ENCODE data around the gene MIA2.

Gene MIA2

GRCh38 chr14:39423793-39424192, 190.1 kb downstream of the MIA2 start:
- Histone ChIP-seq H3K4me1 (ENCODE audit: control insufficient read depth, insufficient read depth, low read length) (no peaks in the 10 kb centered on the region), H3K36me3 (ENCODE audit: control insufficient read depth, insufficient read depth, low read length) (no peaks in the 10 kb centered on the region), H3K9me3 (ENCODE audit: control insufficient read depth, low read length) (no peaks in the 10 kb centered on the region), H3K4me3 (ENCODE audit: low read length) (no peak overlapping the region), H3K9ac (ENCODE audit: low read length) (no peak overlapping the region), H3K27me3 (ENCODE audit: control insufficient read depth, insufficient read depth, low read length) (no peaks in the 10 kb centered on the region)

GRCh38 chr14:39425947-39426346, 192.2 kb downstream of the MIA2 start:
- H3K4me1 ChIP-seq (ENCODE audit: control insufficient read depth, insufficient read depth, low read length), result peaks cover 3% of the 10 kb centered on the region
- no peaks in the 10 kb centered on the region for H3K9me3 ChIP-seq (ENCODE audit: control insufficient read depth, low read length)
- no peak overlapping the region for H3K9ac ChIP-seq (ENCODE audit: low read length)
- no peaks in the 10 kb centered on the region for H3K36me3 ChIP-seq (ENCODE audit: control insufficient read depth, insufficient read depth, low read length)
- no peaks in the 10 kb centered on the region for H3K27me3 ChIP-seq (ENCODE audit: control insufficient read depth, insufficient read depth, low read length)
- no peak overlapping the region for H3K4me3 ChIP-seq (ENCODE audit: low read length)

- no peaks in the 10 kb centered on the region for H3K36me3 ChIP-seq (ENCODE audit: control insufficient read depth, insufficient read depth, low read length)
- H3K9ac ChIP-seq (ENCODE audit: low read length), result no peak overlapping the region
- H3K9me3 ChIP-seq (ENCODE audit: control insufficient read depth, low read length), result no peaks in the 10 kb centered on the region
- H3K4me3 ChIP-seq (ENCODE audit: low read length), result no peak overlapping the region
- peaks cover 3% of the 10 kb centered on the region for H3K4me1 ChIP-seq (ENCODE audit: control insufficient read depth, insufficient read depth, low read length)
- H3K27me3 ChIP-seq (ENCODE audit: control insufficient read depth, insufficient read depth, low read length), result no peaks in the 10 kb centered on the region
These were observed 192.9 kb downstream of the MIA2 start for GRCh38 chr14:39426605-39427004.

DNA sequence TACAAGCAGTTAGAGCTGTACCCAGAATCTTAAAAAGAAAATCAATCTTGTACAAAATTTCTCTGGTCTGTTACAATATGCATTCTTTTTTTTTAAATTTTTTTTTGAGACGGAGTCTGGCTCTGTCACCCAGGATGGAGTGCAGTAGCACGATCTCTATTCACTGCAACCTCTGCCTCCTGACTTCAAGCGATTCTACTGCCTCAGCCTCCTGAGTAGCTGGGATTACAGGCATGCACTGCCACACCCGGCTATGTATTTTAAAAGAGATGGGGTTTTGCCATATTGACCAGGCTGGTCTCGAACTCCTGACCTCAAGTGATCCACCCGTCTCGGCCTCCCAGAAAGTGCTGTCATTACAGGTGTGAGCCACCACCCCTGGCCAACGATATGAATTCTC, 194.4 kb downstream of the MIA2 start:
- no peaks in the 10 kb centered on the region for H3K27me3 ChIP-seq (ENCODE audit: control insufficient read depth, insufficient read depth, low read length)
- H3K4me3 ChIP-seq (ENCODE audit: low read length), result no peak overlapping the region
- H3K9me3 ChIP-seq (ENCODE audit: control insufficient read depth, low read length), result no peaks in the 10 kb centered on the region
- no peak overlapping the region for H3K9ac ChIP-seq (ENCODE audit: low read length)
- H3K4me1 ChIP-seq (ENCODE audit: control insufficient read depth, insufficient read depth, low read length), result peaks cover 3% of the 10 kb centered on the region
- no peaks in the 10 kb centered on the region for H3K36me3 ChIP-seq (ENCODE audit: control insufficient read depth, insufficient read depth, low read length)

DNA sequence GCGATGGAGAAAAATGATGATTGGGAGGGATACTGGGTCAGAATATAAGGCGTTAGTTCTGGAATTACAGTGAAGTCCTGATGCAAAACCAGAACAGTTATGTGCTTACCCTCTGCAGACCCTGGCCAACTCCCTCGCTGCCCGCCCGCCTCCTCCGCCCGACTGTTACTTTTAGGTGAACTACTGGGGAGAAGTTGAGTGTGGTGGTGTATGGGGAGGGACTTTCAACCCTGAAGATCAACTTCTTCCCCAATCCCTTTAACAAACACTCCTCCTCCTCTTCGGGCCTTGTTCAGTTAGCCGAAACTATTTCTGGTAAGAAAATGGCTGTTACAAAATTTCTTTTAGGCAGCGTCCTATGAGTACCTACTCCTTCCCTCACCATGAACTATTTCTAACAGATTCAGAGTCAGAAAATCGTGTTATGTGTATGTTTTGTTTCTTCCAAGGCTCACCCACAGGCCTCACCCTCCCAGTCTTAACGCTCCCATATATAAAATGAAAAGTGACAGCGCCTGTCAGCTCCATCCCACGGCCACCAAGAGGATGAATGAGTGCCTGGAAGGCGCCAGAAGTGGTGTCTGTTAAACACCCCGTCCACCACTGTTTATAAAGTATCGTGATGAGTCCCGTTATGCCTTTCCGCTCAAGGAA, 197.2 kb downstream of the MIA2 start:
- H3K27me3 ChIP-seq (ENCODE audit: control insufficient read depth, insufficient read depth, low read length), result no peaks in the 10 kb centered on the region
- peak overlapping the region; percentile 79 for H3K9ac ChIP-seq (ENCODE audit: low read length)
- H3K36me3 ChIP-seq (ENCODE audit: control insufficient read depth, insufficient read depth, low read length), result no peaks in the 10 kb centered on the region
- no peaks in the 10 kb centered on the region for H3K9me3 ChIP-seq (ENCODE audit: control insufficient read depth, low read length)
- peak overlapping the region; percentile 60 for H3K4me3 ChIP-seq (ENCODE audit: low read length)
- peaks cover 8% of the 10 kb centered on the region for H3K4me1 ChIP-seq (ENCODE audit: control insufficient read depth, insufficient read depth, low read length)

- Histone ChIP-seq H3K36me3 (ENCODE audit: control insufficient read depth, insufficient read depth, low read length) (no peaks in the 10 kb centered on the region), H3K4me1 (ENCODE audit: control insufficient read depth, insufficient read depth, low read length) (peaks cover 8% of the 10 kb centered on the region), H3K27me3 (ENCODE audit: control insufficient read depth, insufficient read depth, low read length) (no peaks in the 10 kb centered on the region), H3K4me3 (ENCODE audit: low read length) (peak overlapping the region; percentile 64), H3K9me3 (ENCODE audit: control insufficient read depth, low read length) (no peaks in the 10 kb centered on the region), H3K9ac (ENCODE audit: low read length) (peak overlapping the region; percentile 92)
These were observed 197.9 kb downstream of the MIA2 start for GRCh38 chr14:39431416-39432178.

GRCh38 chr14:39432179-39432618, 198.5 kb downstream of the MIA2 start, which contains the start of gene FBXO33:
Gene FBXO33 (minus strand): TSS chr14:39432433. CDS start chr14:39432162, 271 bp downstream.
- Histone ChIP-seq H3K36me3 (ENCODE audit: control insufficient read depth, insufficient read depth, low read length) (no peaks in the 10 kb centered on the region), H3K27me3 (ENCODE audit: control insufficient read depth, insufficient read depth, low read length) (no peaks in the 10 kb centered on the region), H3K9me3 (ENCODE audit: control insufficient read depth, low read length) (no peaks in the 10 kb centered on the region), H3K4me3 (ENCODE audit: low read length) (peak within 1 kb of the TSS; percentile 64), H3K9ac (ENCODE audit: low read length) (peak within 1 kb of the TSS; percentile 92), H3K4me1 (ENCODE audit: control insufficient read depth, insufficient read depth, low read length) (peaks cover 8% of the 10 kb centered on the region)

GRCh38 chr14:39432619-39433451, 199.1 kb downstream of the MIA2 start:
- Histone ChIP-seq H3K9ac (ENCODE audit: low read length) (peak overlapping the region; percentile 47), H3K36me3 (ENCODE audit: control insufficient read depth, insufficient read depth, low read length) (no peaks in the 10 kb centered on the region), H3K4me1 (ENCODE audit: control insufficient read depth, insufficient read depth, low read length) (peaks cover 8% of the 10 kb centered on the region), H3K9me3 (ENCODE audit: control insufficient read depth, low read length) (no peaks in the 10 kb centered on the region), H3K27me3 (ENCODE audit: control insufficient read depth, insufficient read depth, low read length) (no peaks in the 10 kb centered on the region), H3K4me3 (ENCODE audit: low read length) (peak overlapping the region; percentile 52)

DNA sequence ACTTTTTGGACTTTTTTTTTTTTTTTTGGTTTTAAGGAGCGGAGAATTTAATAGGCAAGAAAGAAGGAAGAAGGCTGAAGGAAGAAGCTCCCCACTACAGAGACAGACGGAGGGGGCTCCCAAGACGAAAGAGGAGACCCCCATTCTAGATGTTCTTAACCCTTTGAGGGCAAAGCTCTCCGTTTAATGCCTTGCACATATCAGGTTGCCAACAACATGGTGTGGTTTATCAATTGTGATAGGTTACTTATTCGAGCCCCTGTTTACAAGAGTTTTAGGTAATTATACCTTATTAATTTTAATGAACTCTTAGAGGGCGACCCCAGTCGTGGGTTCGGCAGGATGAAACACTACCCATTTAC, 199.7 kb downstream of the MIA2 start:
- Histone ChIP-seq H3K4me3 (ENCODE audit: low read length) (peak overlapping the region; percentile 52), H3K27me3 (ENCODE audit: control insufficient read depth, insufficient read depth, low read length) (no peaks in the 10 kb centered on the region), H3K9ac (ENCODE audit: low read length) (peak overlapping the region; percentile 47), H3K4me1 (ENCODE audit: control insufficient read depth, insufficient read depth, low read length) (peaks cover 8% of the 10 kb centered on the region), H3K36me3 (ENCODE audit: control insufficient read depth, insufficient read depth, low read length) (no peaks in the 10 kb centered on the region), H3K9me3 (ENCODE audit: control insufficient read depth, low read length) (no peaks in the 10 kb centered on the region)

GRCh38 chr14:39434401-39434800, 200.7 kb downstream of the MIA2 start:
- H3K4me1 ChIP-seq (ENCODE audit: control insufficient read depth, insufficient read depth, low read length), result peaks cover 8% of the 10 kb centered on the region
- no peaks in the 10 kb centered on the region for H3K36me3 ChIP-seq (ENCODE audit: control insufficient read depth, insufficient read depth, low read length)
- no peak overlapping the region for H3K4me3 ChIP-seq (ENCODE audit: low read length)
- no peaks in the 10 kb centered on the region for H3K27me3 ChIP-seq (ENCODE audit: control insufficient read depth, insufficient read depth, low read length)
- no peak overlapping the region for H3K9ac ChIP-seq (ENCODE audit: low read length)
- no peaks in the 10 kb centered on the region for H3K9me3 ChIP-seq (ENCODE audit: control insufficient read depth, low read length)

- H3K27me3 ChIP-seq (ENCODE audit: control insufficient read depth, insufficient read depth, low read length), result no peaks in the 10 kb centered on the region
- no peak overlapping the region for H3K4me3 ChIP-seq (ENCODE audit: low read length)
- H3K4me1 ChIP-seq (ENCODE audit: control insufficient read depth, insufficient read depth, low read length), result peaks cover 5% of the 10 kb centered on the region
- H3K36me3 ChIP-seq (ENCODE audit: control insufficient read depth, insufficient read depth, low read length), result no peaks in the 10 kb centered on the region
- no peaks in the 10 kb centered on the region for H3K9me3 ChIP-seq (ENCODE audit: control insufficient read depth, low read length)
- H3K9ac ChIP-seq (ENCODE audit: low read length), result no peak overlapping the region
These were observed 201.5 kb downstream of the MIA2 start for GRCh38 chr14:39435241-39435640.
